ENCODE data around the gene ACOXL.

Gene ACOXL

DNA sequence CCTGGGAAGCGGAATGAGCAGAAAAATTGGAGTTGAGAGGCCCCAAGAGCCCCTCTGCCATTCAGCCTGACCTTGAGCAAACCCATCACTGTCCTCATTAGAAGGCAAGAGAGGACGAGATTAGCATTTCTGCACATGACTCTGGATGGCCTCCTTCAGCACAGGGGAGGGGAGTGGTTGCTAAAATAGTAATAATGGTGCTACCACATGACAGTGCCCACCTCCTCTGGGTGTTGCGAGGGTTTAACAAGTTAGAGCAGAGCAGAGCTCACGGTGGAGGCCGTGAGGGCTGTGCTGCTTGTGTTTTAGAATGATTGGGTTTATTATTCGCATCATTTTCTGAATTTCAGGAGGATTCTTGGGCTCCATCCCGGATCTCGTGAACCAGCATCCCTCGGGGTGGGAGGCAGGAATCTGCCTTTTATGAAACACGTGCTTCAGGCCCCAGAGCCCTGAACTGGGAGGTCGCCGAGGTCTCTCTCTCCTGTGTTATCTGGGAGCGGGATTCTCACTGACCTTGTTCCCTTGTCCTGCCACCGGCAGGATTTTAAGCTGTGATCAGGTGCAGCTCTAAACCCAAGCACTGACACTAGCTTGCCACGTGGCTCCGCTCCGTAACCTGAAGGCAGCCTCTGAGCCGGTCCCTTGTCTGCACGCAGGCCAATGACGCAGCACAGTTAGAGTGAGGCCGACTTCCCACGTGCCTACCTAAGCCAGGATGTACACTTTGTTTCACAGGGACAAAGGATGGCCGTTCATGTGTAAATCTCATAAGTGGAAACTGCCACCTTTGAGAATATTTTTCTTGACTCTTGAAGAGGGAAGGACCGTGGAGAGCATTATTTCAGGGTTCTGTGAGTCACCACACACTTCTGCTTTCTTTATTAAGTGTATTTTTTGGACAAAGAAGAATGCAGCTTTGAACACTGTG is 142.3 kb downstream of the ACOXL start:
- Mint-ChIP-seq H3K27me3 (ENCODE audit: low read depth) (peaks cover 14% of the 10 kb centered on the region), H3K36me3 (ENCODE audit: low read depth) (peaks cover 5% of the 10 kb centered on the region), H3K27ac (no peak overlapping the region), H3K9me3 (peaks cover 12% of the 10 kb centered on the region), H3K4me1 (ENCODE audit: low read depth) (peaks cover 37% of the 10 kb centered on the region), H3K4me3 (no peak overlapping the region)
- no peak for DNase-seq (ENCODE audit: low spot score)

DNA sequence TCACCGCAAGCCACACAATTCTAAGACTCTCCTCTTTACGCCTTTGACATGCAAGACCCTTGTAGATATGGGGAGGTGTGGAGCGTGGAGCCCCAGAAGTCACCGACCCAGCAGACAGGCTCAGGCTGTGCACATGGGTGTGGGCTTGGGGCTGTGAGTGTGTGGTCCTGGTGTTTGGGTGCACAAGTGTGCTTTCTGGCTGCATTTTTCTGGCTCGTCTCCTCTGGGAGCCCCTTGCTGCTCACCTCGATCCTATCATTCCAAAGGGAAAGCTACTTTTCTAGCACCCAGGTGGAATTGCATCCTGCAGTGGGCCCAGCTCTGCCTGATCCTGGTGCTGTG is 143.0 kb downstream of the ACOXL start:
- DNase-seq (ENCODE audit: low spot score): no peak
- H3K4me3 Mint-ChIP-seq: no peak overlapping the region
- H3K9me3 Mint-ChIP-seq: peaks cover 12% of the 10 kb centered on the region
- H3K36me3 Mint-ChIP-seq (ENCODE audit: low read depth): peaks cover 5% of the 10 kb centered on the region
- H3K27me3 Mint-ChIP-seq (ENCODE audit: low read depth): peaks cover 17% of the 10 kb centered on the region
- no peak overlapping the region for H3K27ac Mint-ChIP-seq
- peaks cover 37% of the 10 kb centered on the region for H3K4me1 Mint-ChIP-seq (ENCODE audit: low read depth)

DNA sequence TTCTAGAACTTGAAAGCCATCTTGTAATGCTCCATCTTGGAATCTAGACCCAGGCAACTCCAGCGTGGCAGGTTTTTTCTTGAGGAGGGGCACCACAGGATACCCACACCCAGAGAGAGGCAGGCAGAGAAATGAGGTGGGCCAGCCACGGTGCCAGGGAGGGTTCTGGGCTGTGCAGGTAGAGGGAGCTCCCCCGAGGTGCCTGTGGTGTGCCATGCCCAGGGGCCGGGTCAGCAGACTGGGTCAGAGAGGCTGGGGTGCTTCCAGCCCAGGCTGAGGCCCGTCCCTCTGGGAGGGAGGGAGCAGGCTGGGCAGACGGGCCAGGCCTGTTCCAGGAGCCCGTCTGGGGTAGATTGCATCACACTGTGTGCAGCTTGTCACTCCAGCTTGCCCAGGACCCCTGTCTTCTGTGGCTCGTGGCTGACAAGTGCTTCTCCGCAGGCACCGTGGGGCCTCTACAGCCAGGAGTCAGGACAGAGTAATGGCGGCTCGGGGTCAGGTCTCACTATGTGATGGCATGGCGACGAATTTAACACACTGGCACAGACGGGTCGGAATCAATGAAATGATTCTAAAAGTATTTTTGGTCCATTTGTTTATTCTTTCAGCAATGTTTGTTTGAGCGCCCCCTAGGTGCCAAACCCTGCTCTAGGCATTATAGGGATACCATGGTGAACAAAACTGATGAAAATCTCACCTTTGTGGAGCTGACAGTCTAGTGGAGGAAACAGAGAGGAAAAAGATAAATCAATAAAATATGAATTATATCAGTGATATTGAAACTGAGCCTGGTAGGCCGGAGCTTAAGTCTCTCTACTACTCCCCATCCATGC is 144.0 kb downstream of the ACOXL start:
- Mint-ChIP-seq H3K4me1 (ENCODE audit: low read depth) (peaks cover 30% of the 10 kb centered on the region), H3K27me3 (ENCODE audit: low read depth) (peaks cover 16% of the 10 kb centered on the region), H3K36me3 (ENCODE audit: low read depth) (peaks cover 5% of the 10 kb centered on the region), H3K9me3 (peaks cover 14% of the 10 kb centered on the region), H3K27ac (no peak overlapping the region), H3K4me3 (peak overlapping the region; percentile 38)
- DNase-seq (ENCODE audit: low spot score): no peak

DNA sequence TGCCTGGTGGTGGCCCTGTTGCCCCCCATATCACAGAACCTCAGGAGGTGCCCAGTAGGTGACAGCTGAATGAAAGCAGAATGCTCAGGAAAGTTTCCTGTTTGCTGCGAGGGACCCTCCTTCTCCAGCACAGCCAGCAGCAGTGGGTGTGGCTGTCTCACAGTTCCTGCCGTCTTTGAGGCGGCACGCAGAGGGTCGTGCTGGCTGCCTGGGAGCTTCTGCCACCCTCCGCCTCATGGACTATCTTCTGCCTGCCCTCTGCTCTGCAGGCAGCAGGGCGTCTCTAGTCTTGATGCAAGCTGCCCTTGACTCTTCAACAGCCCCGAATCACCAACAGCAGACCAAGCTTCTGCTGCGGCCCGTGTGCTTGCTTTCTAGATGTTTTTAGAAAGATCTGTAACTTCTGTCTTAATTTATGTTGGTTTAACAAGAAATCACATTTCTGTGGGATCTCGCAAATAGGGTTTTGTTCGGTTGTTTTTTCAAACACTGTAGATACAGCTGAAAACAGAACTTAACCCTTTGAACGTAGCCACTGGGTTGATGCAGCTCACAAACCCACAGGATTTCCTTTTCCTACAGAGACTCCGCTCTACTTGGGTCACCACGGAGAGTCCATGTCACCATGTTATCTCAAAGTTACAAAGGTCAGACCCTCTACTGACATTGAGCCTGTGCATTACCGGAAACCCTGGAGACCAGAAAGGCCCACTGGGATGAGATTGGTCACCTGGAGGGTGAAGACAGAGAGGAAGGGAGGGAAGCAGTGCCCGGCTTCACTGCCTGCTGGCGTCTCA is 144.9 kb downstream of the ACOXL start:
- no peak overlapping the region for H3K27ac Mint-ChIP-seq
- peaks cover 21% of the 10 kb centered on the region for H3K27me3 Mint-ChIP-seq (ENCODE audit: low read depth)
- DNase-seq (ENCODE audit: low spot score): no peak
- H3K4me3 Mint-ChIP-seq: peak overlapping the region; percentile 38
- H3K9me3 Mint-ChIP-seq: peaks cover 22% of the 10 kb centered on the region
- H3K4me1 Mint-ChIP-seq (ENCODE audit: low read depth): peaks cover 30% of the 10 kb centered on the region
- peaks cover 7% of the 10 kb centered on the region for H3K36me3 Mint-ChIP-seq (ENCODE audit: low read depth)

DNA sequence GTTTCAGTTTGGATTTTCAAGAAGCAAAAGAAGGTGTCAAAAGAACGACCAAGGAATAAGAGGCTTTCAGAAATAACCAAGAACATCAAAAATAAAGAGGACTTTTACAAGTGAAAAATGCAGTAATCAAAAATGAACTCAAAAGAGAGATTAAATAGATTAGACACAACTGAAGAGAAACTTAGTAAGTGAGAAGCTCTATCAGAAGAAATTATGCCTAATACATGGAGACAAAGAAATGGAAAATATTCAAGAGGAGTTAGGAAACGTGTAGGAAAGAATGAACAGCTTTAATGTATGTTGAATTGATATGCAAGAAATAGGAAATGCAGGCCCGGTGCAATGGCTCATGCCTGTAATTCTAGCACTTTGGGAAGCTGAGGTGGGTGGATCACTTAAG is 145.8 kb downstream of the ACOXL start:
- Mint-ChIP-seq H3K9me3 (peaks cover 23% of the 10 kb centered on the region), H3K27ac (no peak overlapping the region), H3K36me3 (ENCODE audit: low read depth) (peaks cover 7% of the 10 kb centered on the region), H3K4me1 (ENCODE audit: low read depth) (peaks cover 23% of the 10 kb centered on the region), H3K27me3 (ENCODE audit: low read depth) (peaks cover 27% of the 10 kb centered on the region), H3K4me3 (no peak overlapping the region)
- no peak for DNase-seq (ENCODE audit: low spot score)

DNA sequence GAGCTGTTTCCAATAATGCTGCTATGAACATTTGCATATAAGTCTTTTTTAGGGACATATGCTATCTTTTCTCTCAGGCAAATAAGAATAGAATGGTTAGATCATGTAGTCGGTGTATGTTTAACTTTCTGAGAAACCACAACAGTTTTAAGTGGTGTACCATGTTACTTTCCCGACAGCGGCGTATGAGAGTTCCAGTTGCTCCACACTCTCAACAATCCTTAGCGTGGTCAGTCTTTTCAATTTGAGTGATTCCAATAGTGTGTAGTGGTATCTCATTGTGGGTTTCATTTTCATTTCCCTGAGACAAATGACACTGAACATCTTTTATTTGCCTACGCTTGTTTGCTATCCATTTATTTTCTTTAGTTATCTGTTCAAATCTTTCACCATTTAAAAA is 149.5 kb downstream of the ACOXL start:
- peaks cover 7% of the 10 kb centered on the region for H3K36me3 Mint-ChIP-seq (ENCODE audit: low read depth)
- DNase-seq (ENCODE audit: low spot score): peak; percentile 46
- peaks cover 23% of the 10 kb centered on the region for H3K9me3 Mint-ChIP-seq
- H3K27me3 Mint-ChIP-seq (ENCODE audit: low read depth): peaks cover 45% of the 10 kb centered on the region
- no peak overlapping the region for H3K27ac Mint-ChIP-seq
- H3K4me3 Mint-ChIP-seq: no peak overlapping the region
- peaks cover 15% of the 10 kb centered on the region for H3K4me1 Mint-ChIP-seq (ENCODE audit: low read depth)

DNA sequence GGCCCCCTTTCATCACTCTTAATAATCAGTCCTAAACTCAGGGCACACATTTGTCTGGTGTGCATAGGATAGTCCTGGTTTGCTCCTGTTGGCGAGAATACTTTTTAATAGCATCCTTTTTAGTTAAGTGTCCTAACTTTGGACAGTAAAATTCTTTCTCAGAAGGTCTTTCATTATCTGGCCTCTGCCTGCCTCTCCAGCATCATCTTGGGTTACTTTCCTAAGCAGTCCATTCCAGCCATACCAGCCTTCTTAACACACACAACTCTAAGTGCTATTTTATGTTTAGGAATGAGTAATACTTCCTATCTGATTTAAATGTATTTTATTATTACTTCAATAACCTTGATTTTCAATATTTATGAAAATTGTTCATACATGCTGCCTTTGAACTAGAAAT is 151.0 kb downstream of the ACOXL start:
- Mint-ChIP-seq H3K27me3 (ENCODE audit: low read depth) (peaks cover 49% of the 10 kb centered on the region), H3K27ac (no peak overlapping the region), H3K36me3 (ENCODE audit: low read depth) (peaks cover 2% of the 10 kb centered on the region), H3K4me3 (no peak overlapping the region), H3K9me3 (peaks cover 18% of the 10 kb centered on the region), H3K4me1 (ENCODE audit: low read depth) (peaks cover 7% of the 10 kb centered on the region)
- no peak for DNase-seq (ENCODE audit: low spot score)

GRCh38 chr2:110885256-110885655 is 152.9 kb downstream of the ACOXL start:
- peaks cover 11% of the 10 kb centered on the region for H3K9me3 Mint-ChIP-seq
- no peak overlapping the region for H3K27ac Mint-ChIP-seq
- H3K36me3 Mint-ChIP-seq (ENCODE audit: low read depth): peaks cover 2% of the 10 kb centered on the region
- no peak for DNase-seq (ENCODE audit: low spot score)
- H3K4me1 Mint-ChIP-seq (ENCODE audit: low read depth): peaks cover 7% of the 10 kb centered on the region
- peaks cover 57% of the 10 kb centered on the region for H3K27me3 Mint-ChIP-seq (ENCODE audit: low read depth)
- no peak overlapping the region for H3K4me3 Mint-ChIP-seq

DNA sequence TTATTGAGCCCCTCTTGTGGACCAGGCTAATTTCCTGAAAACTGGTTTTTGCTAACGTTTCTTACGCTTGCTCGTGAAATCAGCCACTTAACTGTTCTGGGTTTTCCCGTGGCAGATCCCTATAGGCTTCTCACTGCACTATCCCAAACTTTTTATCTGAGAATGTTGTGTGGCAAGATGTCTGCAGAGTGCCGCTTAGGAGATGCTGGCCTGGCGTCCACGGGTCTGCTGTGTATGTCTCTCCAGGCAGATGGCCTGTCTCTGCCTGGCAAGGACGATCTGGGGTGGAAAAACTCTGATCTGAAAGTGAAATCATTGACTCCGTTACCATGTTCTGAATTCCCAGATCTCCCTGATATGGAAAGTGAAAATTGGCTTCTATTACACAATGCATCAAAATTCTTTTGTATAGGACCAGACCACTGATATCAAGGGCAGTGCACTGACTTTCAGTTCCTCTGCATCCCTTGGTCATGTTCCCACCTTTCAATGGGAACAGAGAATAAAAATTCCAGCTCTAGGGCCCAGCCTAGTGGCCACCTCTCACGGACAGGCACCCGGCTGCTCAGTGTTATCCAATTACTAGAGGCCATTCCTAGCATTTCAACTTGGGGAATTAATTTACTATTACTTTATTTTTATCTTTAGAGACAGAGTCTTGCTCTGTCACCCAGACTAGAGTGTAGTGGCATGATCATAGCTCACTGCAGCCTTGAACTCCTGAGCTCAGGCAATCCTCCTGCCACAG is 154.6 kb downstream of the ACOXL start:
- Mint-ChIP-seq H3K36me3 (ENCODE audit: low read depth) (peaks cover 2% of the 10 kb centered on the region), H3K27me3 (ENCODE audit: low read depth) (peaks cover 63% of the 10 kb centered on the region), H3K27ac (no peak overlapping the region), H3K4me1 (ENCODE audit: low read depth) (peaks cover 2% of the 10 kb centered on the region), H3K9me3 (peaks cover 3% of the 10 kb centered on the region), H3K4me3 (no peak overlapping the region)
- no peak for DNase-seq (ENCODE audit: low spot score)

- Mint-ChIP-seq H3K4me1 (ENCODE audit: low read depth) (no peaks in the 10 kb centered on the region), H3K27ac (no peak overlapping the region), H3K36me3 (ENCODE audit: low read depth) (no peaks in the 10 kb centered on the region), H3K9me3 (no peaks in the 10 kb centered on the region), H3K4me3 (no peak overlapping the region), H3K27me3 (ENCODE audit: low read depth) (peaks cover 62% of the 10 kb centered on the region)
- DNase-seq (ENCODE audit: low spot score): no peak
These were observed 156.0 kb downstream of the ACOXL start for GRCh38 chr2:110888411-110888810.

DNA sequence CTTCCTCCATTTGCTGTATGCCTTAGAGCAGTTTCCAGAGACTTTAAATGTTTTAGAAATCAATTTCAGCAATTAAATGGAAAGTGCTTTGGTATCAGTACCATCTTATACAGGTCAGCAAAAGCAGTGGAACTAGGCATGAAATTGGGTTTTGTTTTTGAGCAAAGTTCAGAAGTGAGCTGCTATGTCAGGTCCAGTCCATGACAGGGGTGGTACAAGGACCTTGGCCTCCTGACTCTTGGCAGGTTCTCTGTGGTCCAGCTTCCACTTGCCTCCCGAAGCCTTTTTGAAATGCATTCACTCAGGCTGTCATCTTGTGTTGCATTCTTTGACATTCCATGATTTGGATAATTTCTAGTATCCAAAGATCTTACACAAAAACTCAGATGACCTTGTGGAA is 159.3 kb downstream of the ACOXL start:
- Mint-ChIP-seq H3K27ac (no peak overlapping the region), H3K27me3 (ENCODE audit: low read depth) (peaks cover 69% of the 10 kb centered on the region), H3K9me3 (peaks cover 5% of the 10 kb centered on the region), H3K4me1 (ENCODE audit: low read depth) (no peaks in the 10 kb centered on the region), H3K4me3 (no peak overlapping the region), H3K36me3 (ENCODE audit: low read depth) (no peaks in the 10 kb centered on the region)
- DNase-seq (ENCODE audit: low spot score): no peak

DNA sequence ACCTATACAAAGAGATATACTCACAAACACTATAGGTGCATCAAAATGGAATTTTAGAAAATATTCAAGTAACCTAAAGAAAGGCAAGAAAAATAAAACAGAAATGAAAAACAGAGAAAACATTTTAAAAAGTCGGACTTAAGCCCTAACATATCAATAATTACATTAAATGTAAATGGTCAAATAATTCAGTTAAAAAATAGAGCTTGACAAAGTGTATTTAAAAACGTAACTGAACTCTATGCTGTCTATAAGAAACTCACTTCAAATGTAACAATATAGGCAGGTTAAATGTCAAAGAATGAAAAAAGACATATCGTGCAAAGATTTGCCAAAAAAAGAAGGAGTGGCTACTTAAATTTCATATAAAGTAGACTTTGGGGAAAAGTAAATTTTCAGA is 163.9 kb downstream of the ACOXL start:
- Mint-ChIP-seq H3K9me3 (peaks cover 5% of the 10 kb centered on the region), H3K36me3 (ENCODE audit: low read depth) (no peaks in the 10 kb centered on the region), H3K4me1 (ENCODE audit: low read depth) (no peaks in the 10 kb centered on the region), H3K27me3 (ENCODE audit: low read depth) (peaks cover 50% of the 10 kb centered on the region), H3K4me3 (no peak overlapping the region), H3K27ac (no peak overlapping the region)
- no peak for DNase-seq (ENCODE audit: low spot score)

DNA sequence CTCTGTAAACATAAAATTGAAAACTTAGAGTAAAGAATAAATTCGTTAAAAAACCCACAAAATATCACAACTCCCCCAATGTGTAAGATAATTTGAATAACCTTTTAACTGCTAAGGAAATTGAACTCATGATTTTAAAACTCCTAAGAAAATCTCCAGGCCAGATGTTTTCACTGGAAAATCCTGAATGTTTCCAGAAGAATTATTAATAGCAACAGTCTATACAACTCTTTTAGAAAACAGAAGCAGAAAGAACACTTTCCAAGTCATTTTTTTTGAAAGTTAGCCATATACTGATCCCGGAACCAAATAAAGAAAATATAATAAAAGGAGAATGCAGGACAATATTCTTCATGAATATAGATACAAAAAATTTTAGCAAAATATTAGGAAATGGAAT is 165.6 kb downstream of the ACOXL start:
- Mint-ChIP-seq H3K27me3 (ENCODE audit: low read depth) (peaks cover 38% of the 10 kb centered on the region), H3K9me3 (peaks cover 5% of the 10 kb centered on the region), H3K4me3 (no peak overlapping the region), H3K4me1 (ENCODE audit: low read depth) (no peaks in the 10 kb centered on the region), H3K36me3 (ENCODE audit: low read depth) (no peaks in the 10 kb centered on the region), H3K27ac (no peak overlapping the region)
- no peak for DNase-seq (ENCODE audit: low spot score)
